A549 (cell line): Measurements from ENCODE around the gene FBLL1. TPM values are rescaled to one million over a fixed set of nuclear protein-coding genes. Genes with fewer than 3 reads are reported as not detected.

Experiments used
- ATAC-seq, 2 experiments: fragments of 200-7000 bp in 1 of 2; fragments of >200 bp in 1 of 2; cut with Nextera tagmentation in 1 of 2; cut with Tn5 transposase in 1 of 2; 3 replicates each; pipeline versions ENCODE4 v1.8.0 to v1.9.1; 2018 to 2020; ENCODE audit warnings: mild to moderate bottlenecking in 1 of 2, moderate library complexity in 1 of 2
- CTCF ChIA-PET: fragments of 300-600 bp; sonication (Branson Sonifier 250); formaldehyde crosslinking; extraction: SDS; loops from one replicate; lab custom pipeline; 2021; ENCODE audit warnings: antibody characterized with exemption, inconsistent platforms; lab: Yijun Ruan, JAX
- POLR2A ChIA-PET: fragments of 350-600 bp; formaldehyde crosslinking; extraction: SDS; loops from one replicate; lab custom pipeline; 2021; ENCODE audit warnings: antibody characterized with exemption, inconsistent platforms; lab: Yijun Ruan, JAX
- DNase-seq, 2 experiments: peaks; one replicate each; pipeline versions ENCODE4 v3.0.0 to v3.0.0-alpha.2; 2011 to 2016; ENCODE audit warnings: low read depth in 1 of 2, low spot score in 1 of 2
- FAIRE-seq: peaks from 2 replicates; lab custom pipeline; 2011; peaks lifted over from hg19 to GRCh38; lab: Jason Lieb, UNC
- H3K27ac ChIP-seq, 2 experiments: fragments of >200 bp; sonication (Bioruptor Twin); formaldehyde crosslinking; 3 replicates each; pipeline ENCODE4 v1.5.1; 2016 to 2017
- H3K4me1 ChIP-seq: fragments of >200 bp; sonication (Bioruptor Twin); formaldehyde crosslinking; 3 replicates; pipeline ENCODE4 v1.6.1; 2016
- H3K4me2 ChIP-seq: fragments of >200 bp; sonication (Bioruptor Twin); formaldehyde crosslinking; 3 replicates; pipeline ENCODE4 v1.6.1; 2016
- H3K4me3 ChIP-seq: fragments of >200 bp; sonication (Bioruptor Twin); formaldehyde crosslinking; 3 replicates; pipeline ENCODE4 v1.5.1; 2016
- H3K9me3 ChIP-seq: fragments of >200 bp; sonication (Bioruptor Twin); formaldehyde crosslinking; 3 replicates; pipeline ENCODE4 v1.6.1; 2016
- BHLHE40 ChIP-seq: IDR thresholded peaks from 2 replicates; pipeline ENCODE4 v1.6.1; 2012; ENCODE audit warnings: low read depth, low read length, inconsistent platforms
- CBX2 ChIP-seq: fragments of 200-600 bp; sonication (generic); IDR thresholded peaks from 2 replicates; pipeline ENCODE4 v1.6.1; 2016; ENCODE audit warnings: low read depth, mild to moderate bottlenecking, borderline replicate concordance
- CBX8 ChIP-seq: fragments of 200-600 bp; sonication (generic); IDR thresholded peaks from 2 replicates; pipeline ENCODE4 v1.6.1; 2016
- CHD2 ChIP-seq: fragments of 150-350 bp; IDR thresholded peaks from 2 replicates; pipeline ENCODE4 v1.6.1; 2014; ENCODE audit warnings: low read length; ENCODE audit not compliant: partially characterized antibody
- EP300 ChIP-seq, 2 experiments: fragments of >200 bp; sonication (Bioruptor Twin); formaldehyde crosslinking; IDR thresholded peaks; 2 replicates in 1 of 2; 3 replicates in 1 of 2; pipeline ENCODE4 v1.6.1; 2016 to 2017
- ESRRA ChIP-seq: fragments of 150-350 bp; IDR thresholded peaks from 2 replicates; pipeline ENCODE4 v1.6.1; 2014; ENCODE audit warnings: mild to moderate bottlenecking, low read length, borderline replicate concordance
- FOSB ChIP-seq: fragments of 250-450 bp; sonication (Bioruptor Pico); IDR thresholded peaks from 2 replicates; pipeline ENCODE4 v1.5.0; 2020; ENCODE audit warnings: mild to moderate bottlenecking, moderate library complexity
- FOSL2 ChIP-seq, 2 experiments: fragments of 450-650 bp in 1 of 2; fragments of >200 bp in 1 of 2; sonication (Bioruptor Twin) in 1 of 2; formaldehyde crosslinking; IDR thresholded peaks; 2 replicates each; pipeline versions ENCODE4 v1.5.0 to v1.6.1; 2016 to 2020; ENCODE audit warnings: mild to moderate bottlenecking in 1 of 2, moderate library complexity in 1 of 2
- HDAC2 ChIP-seq: fragments of 200-600 bp; sonication (generic); IDR thresholded peaks from 2 replicates; pipeline ENCODE4 v1.6.1; 2016
- HOXB13 ChIP-seq: fragments of 250-450 bp; sonication (Bioruptor Pico); IDR thresholded peaks from 2 replicates; pipeline ENCODE4 v1.5.0; 2020; ENCODE audit warnings: low read depth, mild to moderate bottlenecking, moderate library complexity
- MAFK ChIP-seq: fragments of 450-650 bp; IDR thresholded peaks from 2 replicates; pipeline ENCODE4 v1.6.1; 2014; ENCODE audit not compliant: partially characterized antibody
- MAZ ChIP-seq: fragments of 150-350 bp; IDR thresholded peaks from 2 replicates; pipeline ENCODE4 v1.6.1; 2014; ENCODE audit warnings: antibody characterized with exemption, low read depth, low read length, borderline replicate concordance
- MYC ChIP-seq: IDR thresholded peaks from 2 replicates; pipeline ENCODE4 v1.6.1; 2012; ENCODE audit warnings: mild to moderate bottlenecking, inconsistent platforms, low read length, improper control_type of control experiment, borderline replicate concordance
- PHF8 ChIP-seq: fragments of 200-600 bp; sonication (generic); IDR thresholded peaks from 2 replicates; pipeline ENCODE4 v1.6.1; 2016; ENCODE audit warnings: low read depth, mild to moderate bottlenecking, antibody characterized with exemption, moderate library complexity, borderline replicate concordance
- RARB ChIP-seq: fragments of 250-450 bp; sonication (Bioruptor Pico); IDR thresholded peaks from 2 replicates; pipeline ENCODE4 v1.8.0; 2021; ENCODE audit warnings: mild to moderate bottlenecking, moderate library complexity
- ZC3H11A ChIP-seq: fragments of 450-650 bp; IDR thresholded peaks from 2 replicates; pipeline ENCODE4 v1.6.1; 2014; ENCODE audit warnings: antibody characterized with exemption, mild to moderate bottlenecking
- ZFP36 ChIP-seq: fragments of 450-650 bp; IDR thresholded peaks from 2 replicates; pipeline ENCODE4 v1.6.1; 2014; ENCODE audit warnings: borderline replicate concordance; ENCODE audit not compliant: partially characterized antibody
- ZNF302 ChIP-seq: fragments of 250-450 bp; sonication (Bioruptor Pico); IDR thresholded peaks from 2 replicates; pipeline ENCODE4 v1.9.0; 2021; ENCODE audit warnings: inconsistent platforms, mild to moderate bottlenecking, moderate library complexity
- WGBS: methylation state at CpG from one replicate; pipeline ENCODE4 v1.1.6; 2017; ENCODE audit errors: missing lambda C conversion rate; 5-methylcytosine and 5-hydroxymethylcytosine counted together
- polyA plus RNA-seq, 4 experiments: library from polyadenylated mRNA; depleted of rRNA in 3 of 4; stranded (reverse); fragments of >200 nt; fragmentation: RNase III in 1 of 4; extraction: RNeasy Plus Mini Kit Qiagen cat#74134 plus additional on column Dnase treatment in 1 of 4; gene quantifications; 2 replicates in 3 of 4; 3 replicates in 1 of 4; pipeline ENCODE4 v1.2.3, GENCODE V29; 2011 to 2017
- TF ChIP-seq, protein P1 (sequence below): fragments of 200-600 bp; sonication (generic); IDR thresholded peaks from 2 replicates; pipeline ENCODE4 v1.6.1; 2016; ENCODE audit warnings: antibody characterized with exemption, mild to moderate bottlenecking, moderate library complexity
- TF ChIP-seq, protein P2 (sequence below): IDR thresholded peaks from 2 replicates; pipeline ENCODE4 v1.6.1; 2012
- TF ChIP-seq, protein P3 (sequence below): fragments of 250-450 bp; sonication (Bioruptor Pico); IDR thresholded peaks from 2 replicates; pipeline ENCODE4 v1.5.0; 2021; ENCODE audit warnings: mild to moderate bottlenecking, moderate library complexity, borderline replicate concordance
- TF ChIP-seq, protein P4 (sequence below): fragments of 250-450 bp; sonication (Bioruptor Pico); IDR thresholded peaks from 2 replicates; pipeline ENCODE4 v1.5.0; 2020; ENCODE audit warnings: low read depth, mild to moderate bottlenecking, moderate library complexity
- TF ChIP-seq, protein P5 (sequence below): fragments of >200 bp; sonication (Bioruptor Twin); formaldehyde crosslinking; IDR thresholded peaks from 3 replicates; pipeline ENCODE4 v1.5.1; 2016
- TF ChIP-seq, protein P6 (sequence below): IDR thresholded peaks from 2 replicates; pipeline ENCODE4 v1.6.1; 2012
- TF ChIP-seq, protein P7 (sequence below): IDR thresholded peaks from 2 replicates; pipeline ENCODE4 v1.6.1; 2012; ENCODE audit warnings: low read depth, borderline replicate concordance

The FBLL1 gene
- polyA plus RNA-seq, 2 of the 4 experiments (the other 2 are of a cell fraction), result 0.06 to 0.09 TPM

DNA sequence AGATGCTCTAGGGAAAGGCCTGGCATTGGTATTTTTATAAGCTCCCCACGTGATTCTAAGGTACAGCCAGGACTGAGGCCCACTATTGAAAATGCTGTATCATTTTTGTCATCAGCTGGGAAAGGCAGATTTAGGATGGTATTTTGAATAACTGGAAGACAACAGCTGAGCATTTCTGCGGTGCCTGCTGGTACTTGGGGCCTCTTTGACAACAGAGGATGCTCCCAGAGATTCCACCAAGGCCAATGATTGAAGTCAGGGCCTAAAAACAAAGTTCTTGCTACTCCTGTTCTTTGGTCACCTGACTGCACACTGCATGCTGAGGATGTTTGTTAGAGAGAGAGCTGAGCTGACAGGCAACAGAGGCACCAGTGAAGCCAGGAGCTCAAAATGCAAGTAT, 8.1 kb downstream of the FBLL1 start:
- H3K4me3 ChIP-seq, result no peak overlapping the region
- no peak overlapping the region for H3K4me2 ChIP-seq
- ATAC-seq, result 0 out of 6 replicates have a peak, but pooled peaks of 1 of the 2 experiments have one; percentile 16
- TF ChIP-seq, protein P1, sequence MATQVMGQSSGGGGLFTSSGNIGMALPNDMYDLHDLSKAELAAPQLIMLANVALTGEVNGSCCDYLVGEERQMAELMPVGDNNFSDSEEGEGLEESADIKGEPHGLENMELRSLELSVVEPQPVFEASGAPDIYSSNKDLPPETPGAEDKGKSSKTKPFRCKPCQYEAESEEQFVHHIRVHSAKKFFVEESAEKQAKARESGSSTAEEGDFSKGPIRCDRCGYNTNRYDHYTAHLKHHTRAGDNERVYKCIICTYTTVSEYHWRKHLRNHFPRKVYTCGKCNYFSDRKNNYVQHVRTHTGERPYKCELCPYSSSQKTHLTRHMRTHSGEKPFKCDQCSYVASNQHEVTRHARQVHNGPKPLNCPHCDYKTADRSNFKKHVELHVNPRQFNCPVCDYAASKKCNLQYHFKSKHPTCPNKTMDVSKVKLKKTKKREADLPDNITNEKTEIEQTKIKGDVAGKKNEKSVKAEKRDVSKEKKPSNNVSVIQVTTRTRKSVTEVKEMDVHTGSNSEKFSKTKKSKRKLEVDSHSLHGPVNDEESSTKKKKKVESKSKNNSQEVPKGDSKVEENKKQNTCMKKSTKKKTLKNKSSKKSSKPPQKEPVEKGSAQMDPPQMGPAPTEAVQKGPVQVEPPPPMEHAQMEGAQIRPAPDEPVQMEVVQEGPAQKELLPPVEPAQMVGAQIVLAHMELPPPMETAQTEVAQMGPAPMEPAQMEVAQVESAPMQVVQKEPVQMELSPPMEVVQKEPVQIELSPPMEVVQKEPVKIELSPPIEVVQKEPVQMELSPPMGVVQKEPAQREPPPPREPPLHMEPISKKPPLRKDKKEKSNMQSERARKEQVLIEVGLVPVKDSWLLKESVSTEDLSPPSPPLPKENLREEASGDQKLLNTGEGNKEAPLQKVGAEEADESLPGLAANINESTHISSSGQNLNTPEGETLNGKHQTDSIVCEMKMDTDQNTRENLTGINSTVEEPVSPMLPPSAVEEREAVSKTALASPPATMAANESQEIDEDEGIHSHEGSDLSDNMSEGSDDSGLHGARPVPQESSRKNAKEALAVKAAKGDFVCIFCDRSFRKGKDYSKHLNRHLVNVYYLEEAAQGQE, result no peak
- TF ChIP-seq MAFK (no peak), HOXB13 (CRISPR knock-in tag) (no peak), FOSB (CRISPR knock-in tag) (no peak), CBX2 (no peak), FOSL2 (IDR thresholded peaks at IDR 0.05) (no peak), FOSL2 (CRISPR knock-in tag; IDR thresholded peaks at IDR 0.05) (no peak), EP300 (IDR thresholded peaks at IDR 0.05) (no peak), ZNF302 (CRISPR knock-in tag) (no peak), MAZ (no peak), PHF8 (no peak)
- TF ChIP-seq, protein P2, sequence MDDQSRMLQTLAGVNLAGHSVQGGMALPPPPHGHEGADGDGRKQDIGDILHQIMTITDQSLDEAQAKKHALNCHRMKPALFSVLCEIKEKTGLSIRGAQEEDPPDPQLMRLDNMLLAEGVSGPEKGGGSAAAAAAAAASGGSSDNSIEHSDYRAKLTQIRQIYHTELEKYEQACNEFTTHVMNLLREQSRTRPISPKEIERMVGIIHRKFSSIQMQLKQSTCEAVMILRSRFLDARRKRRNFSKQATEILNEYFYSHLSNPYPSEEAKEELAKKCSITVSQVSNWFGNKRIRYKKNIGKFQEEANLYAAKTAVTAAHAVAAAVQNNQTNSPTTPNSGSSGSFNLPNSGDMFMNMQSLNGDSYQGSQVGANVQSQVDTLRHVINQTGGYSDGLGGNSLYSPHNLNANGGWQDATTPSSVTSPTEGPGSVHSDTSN, result no peak
- TF ChIP-seq, protein P3, sequence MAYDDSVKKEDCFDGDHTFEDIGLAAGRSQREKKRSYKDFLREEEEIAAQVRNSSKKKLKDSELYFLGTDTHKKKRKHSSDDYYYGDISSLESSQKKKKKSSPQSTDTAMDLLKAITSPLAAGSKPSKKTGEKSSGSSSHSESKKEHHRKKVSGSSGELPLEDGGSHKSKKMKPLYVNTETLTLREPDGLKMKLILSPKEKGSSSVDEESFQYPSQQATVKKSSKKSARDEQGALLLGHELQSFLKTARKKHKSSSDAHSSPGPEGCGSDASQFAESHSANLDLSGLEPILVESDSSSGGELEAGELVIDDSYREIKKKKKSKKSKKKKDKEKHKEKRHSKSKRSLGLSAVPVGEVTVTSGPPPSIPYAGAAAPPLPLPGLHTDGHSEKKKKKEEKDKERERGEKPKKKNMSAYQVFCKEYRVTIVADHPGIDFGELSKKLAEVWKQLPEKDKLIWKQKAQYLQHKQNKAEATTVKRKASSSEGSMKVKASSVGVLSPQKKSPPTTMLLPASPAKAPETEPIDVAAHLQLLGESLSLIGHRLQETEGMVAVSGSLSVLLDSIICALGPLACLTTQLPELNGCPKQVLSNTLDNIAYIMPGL (CRISPR knock-in tag), result no peak
- no peak for FAIRE-seq
- no peaks in the 10 kb centered on the region for H3K4me1 ChIP-seq
- 22% methylated on average over 2 of the region's 2 CpGs for WGBS
- ChIA-PET CTCF (interaction anchor here (1.0 to 1.3 kb wide), 2 partner anchors 9 to 23 kb away, joined by 3 to 4 read pairs; no protein-coding TSS in a partner anchor), POLR2A (no interaction called here)
- no peak overlapping the region for H3K27ac ChIP-seq
- no peak for DNase-seq
- no peaks in the 10 kb centered on the region for H3K9me3 ChIP-seq

DNA sequence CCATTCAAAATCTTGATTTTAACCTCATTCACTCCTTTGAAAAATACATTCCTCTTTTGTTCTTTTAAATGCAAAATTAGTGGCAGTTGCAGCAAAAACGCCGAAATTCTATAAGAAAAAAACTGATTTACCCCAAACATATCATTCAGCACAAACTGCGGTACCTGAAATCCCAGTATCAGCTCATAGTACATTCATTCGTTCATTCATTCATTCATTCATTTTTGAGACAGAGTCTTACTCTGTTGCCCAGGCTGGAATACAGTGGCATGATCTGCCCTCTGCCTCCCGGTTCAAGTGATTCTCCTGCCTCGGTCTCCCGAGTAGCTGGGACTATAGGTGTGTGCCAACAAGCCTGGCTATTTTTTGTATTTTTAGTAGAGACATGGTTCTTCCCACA, 20.4 kb downstream of the FBLL1 start:
- no peak for TF ChIP-seq ZC3H11A
- no peak for TF ChIP-seq HDAC2
- TF ChIP-seq, protein P4, sequence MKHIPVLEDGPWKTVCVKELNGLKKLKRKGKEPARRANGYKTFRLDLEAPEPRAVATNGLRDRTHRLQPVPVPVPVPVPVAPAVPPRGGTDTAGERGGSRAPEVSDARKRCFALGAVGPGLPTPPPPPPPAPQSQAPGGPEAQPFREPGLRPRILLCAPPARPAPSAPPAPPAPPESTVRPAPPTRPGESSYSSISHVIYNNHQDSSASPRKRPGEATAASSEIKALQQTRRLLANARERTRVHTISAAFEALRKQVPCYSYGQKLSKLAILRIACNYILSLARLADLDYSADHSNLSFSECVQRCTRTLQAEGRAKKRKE, result no peak
- TF ChIP-seq, protein P5, sequence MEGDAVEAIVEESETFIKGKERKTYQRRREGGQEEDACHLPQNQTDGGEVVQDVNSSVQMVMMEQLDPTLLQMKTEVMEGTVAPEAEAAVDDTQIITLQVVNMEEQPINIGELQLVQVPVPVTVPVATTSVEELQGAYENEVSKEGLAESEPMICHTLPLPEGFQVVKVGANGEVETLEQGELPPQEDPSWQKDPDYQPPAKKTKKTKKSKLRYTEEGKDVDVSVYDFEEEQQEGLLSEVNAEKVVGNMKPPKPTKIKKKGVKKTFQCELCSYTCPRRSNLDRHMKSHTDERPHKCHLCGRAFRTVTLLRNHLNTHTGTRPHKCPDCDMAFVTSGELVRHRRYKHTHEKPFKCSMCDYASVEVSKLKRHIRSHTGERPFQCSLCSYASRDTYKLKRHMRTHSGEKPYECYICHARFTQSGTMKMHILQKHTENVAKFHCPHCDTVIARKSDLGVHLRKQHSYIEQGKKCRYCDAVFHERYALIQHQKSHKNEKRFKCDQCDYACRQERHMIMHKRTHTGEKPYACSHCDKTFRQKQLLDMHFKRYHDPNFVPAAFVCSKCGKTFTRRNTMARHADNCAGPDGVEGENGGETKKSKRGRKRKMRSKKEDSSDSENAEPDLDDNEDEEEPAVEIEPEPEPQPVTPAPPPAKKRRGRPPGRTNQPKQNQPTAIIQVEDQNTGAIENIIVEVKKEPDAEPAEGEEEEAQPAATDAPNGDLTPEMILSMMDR, result no peak
- TF ChIP-seq, protein P6, sequence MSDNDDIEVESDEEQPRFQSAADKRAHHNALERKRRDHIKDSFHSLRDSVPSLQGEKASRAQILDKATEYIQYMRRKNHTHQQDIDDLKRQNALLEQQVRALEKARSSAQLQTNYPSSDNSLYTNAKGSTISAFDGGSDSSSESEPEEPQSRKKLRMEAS, result no peak
- no peak for TF ChIP-seq CBX2
- TF ChIP-seq ESRRA, result no peak
- TF ChIP-seq ZFP36, result no peak
- TF ChIP-seq MYC, result no peak
- TF ChIP-seq EP300 (IDR thresholded peaks at IDR 0.05), result no peak
- TF ChIP-seq, protein P7, sequence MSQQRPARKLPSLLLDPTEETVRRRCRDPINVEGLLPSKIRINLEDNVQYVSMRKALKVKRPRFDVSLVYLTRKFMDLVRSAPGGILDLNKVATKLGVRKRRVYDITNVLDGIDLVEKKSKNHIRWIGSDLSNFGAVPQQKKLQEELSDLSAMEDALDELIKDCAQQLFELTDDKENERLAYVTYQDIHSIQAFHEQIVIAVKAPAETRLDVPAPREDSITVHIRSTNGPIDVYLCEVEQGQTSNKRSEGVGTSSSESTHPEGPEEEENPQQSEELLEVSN, result no peak
- TF ChIP-seq CBX8, result no peak
- no peak for TF ChIP-seq CHD2
- TF ChIP-seq BHLHE40, result no peak
- no peak for TF ChIP-seq RARB
- DNase-seq (no peak), ATAC-seq (no peak), FAIRE-seq (no peak)
- no peaks in the 10 kb centered on the region for H3K9me3 ChIP-seq
- no peak overlapping the region for H3K4me2 ChIP-seq
- no peak overlapping the region for H3K27ac ChIP-seq
- ChIA-PET POLR2A (no interaction called here), CTCF (interaction anchor here (0.6 kb wide), 1 partner anchor 254 kb away, joined by 3 read pairs; no protein-coding TSS in a partner anchor)
- WGBS, result 89% methylated on average over 7 of the region's 7 CpGs
- H3K4me3 ChIP-seq, result no peak overlapping the region
- peaks cover 8% of the 10 kb centered on the region; the same call in 2 of the 3 replicates for H3K4me1 ChIP-seq
